ENCODE results near the gene MKNK2.

DNA sequence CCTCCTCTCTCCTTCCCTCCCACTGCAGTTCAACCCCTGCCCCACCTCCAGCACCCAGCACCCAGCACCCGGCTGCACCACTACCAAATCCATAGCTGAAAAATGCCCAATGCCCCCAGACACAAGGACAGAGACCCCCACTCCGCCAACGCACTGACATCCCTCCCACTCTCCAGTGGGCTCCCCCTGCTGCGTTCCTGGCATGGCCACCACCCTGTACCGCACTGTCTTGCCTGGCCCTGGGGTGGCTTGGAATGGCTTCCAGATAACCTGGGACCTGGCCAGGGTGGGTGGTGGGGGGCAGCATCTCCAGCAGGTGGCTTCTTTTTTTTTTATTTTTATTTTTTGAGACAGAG is 5.8 kb upstream of the MKNK2 start:
- no peak for TF ChIP-seq CHD2 (IDR thresholded peaks at IDR 0.05; ENCODE audit: low read length, partially characterized antibody)
- TF ChIP-seq, protein P1, sequence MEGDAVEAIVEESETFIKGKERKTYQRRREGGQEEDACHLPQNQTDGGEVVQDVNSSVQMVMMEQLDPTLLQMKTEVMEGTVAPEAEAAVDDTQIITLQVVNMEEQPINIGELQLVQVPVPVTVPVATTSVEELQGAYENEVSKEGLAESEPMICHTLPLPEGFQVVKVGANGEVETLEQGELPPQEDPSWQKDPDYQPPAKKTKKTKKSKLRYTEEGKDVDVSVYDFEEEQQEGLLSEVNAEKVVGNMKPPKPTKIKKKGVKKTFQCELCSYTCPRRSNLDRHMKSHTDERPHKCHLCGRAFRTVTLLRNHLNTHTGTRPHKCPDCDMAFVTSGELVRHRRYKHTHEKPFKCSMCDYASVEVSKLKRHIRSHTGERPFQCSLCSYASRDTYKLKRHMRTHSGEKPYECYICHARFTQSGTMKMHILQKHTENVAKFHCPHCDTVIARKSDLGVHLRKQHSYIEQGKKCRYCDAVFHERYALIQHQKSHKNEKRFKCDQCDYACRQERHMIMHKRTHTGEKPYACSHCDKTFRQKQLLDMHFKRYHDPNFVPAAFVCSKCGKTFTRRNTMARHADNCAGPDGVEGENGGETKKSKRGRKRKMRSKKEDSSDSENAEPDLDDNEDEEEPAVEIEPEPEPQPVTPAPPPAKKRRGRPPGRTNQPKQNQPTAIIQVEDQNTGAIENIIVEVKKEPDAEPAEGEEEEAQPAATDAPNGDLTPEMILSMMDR (IDR thresholded peaks at IDR 0.05): no peak
